SK-N-SH (cell line): ENCODE data around the gene ARHGEF12. TPM values are rescaled to one million over a fixed set of nuclear protein-coding genes. Genes with fewer than 3 reads are reported as not detected.

Experiments
- CTCF ChIA-PET: fragments of 300-600, 350-600 bp; formaldehyde crosslinking; extraction: SDS; loops from one replicate; lab custom pipeline; 2021; lab: Yijun Ruan, JAX
- POLR2A ChIA-PET: fragments of 350-600 bp; sonication (Branson Sonifier 250); formaldehyde crosslinking; extraction: SDS; loops from one replicate; lab custom pipeline; 2020; ENCODE audit warnings: antibody characterized with exemption, inconsistent platforms; lab: Yijun Ruan, JAX
- DNase-seq: peaks from one replicate; pipeline ENCODE4 v3.0.0; 2012
- H2AFZ ChIP-seq: fragments of 200-600 bp; sonication (generic); 2 replicates; pipeline ENCODE4 v1.8.1; 2016; ENCODE audit warnings: antibody characterized with exemption, mild to moderate bottlenecking, low read depth
- H3F3A ChIP-seq: fragments of 200-600 bp; sonication (generic); replicated peaks from 2 replicates; pipeline ENCODE3; 2016; ENCODE audit warnings: antibody characterized with exemption, mild to moderate bottlenecking; ENCODE audit not compliant: insufficient read depth
- H3K27ac ChIP-seq, 2 experiments: fragments of 200-500 bp in 1 of 2; fragments of 200-600 bp in 1 of 2; sonication (Bioruptor generic) in 1 of 2; sonication (generic), shearing (Covaris generic) in 1 of 2; 2 replicates each; pipeline versions ENCODE4 v1.5.1 to v1.6.1; 2014 to 2016; ENCODE audit warnings: low read depth in 2 of 2, inconsistent platforms in 1 of 2, low read length in 1 of 2, mild to moderate bottlenecking in 1 of 2, mixed read lengths in 1 of 2
- H3K27me3 ChIP-seq: fragments of 200-600 bp; sonication (generic), shearing (Covaris generic); 2 replicates; pipeline ENCODE4 v1.6.1; 2016; ENCODE audit warnings: mixed run types; ENCODE audit not compliant: insufficient read depth
- H3K36me3 ChIP-seq, 2 experiments: fragments of 200-500 bp in 1 of 2; fragments of 200-600 bp in 1 of 2; sonication (Bioruptor generic) in 1 of 2; sonication (generic) in 1 of 2; replicated peaks in 1 of 2; 2 replicates each; pipeline versions ENCODE3 to v1.5.1; 2014 to 2016; ENCODE audit warnings: low read length in 1 of 2, mild to moderate bottlenecking in 1 of 2; ENCODE audit not compliant: insufficient read depth in 2 of 2, control insufficient read depth in 1 of 2
- H3K4me1 ChIP-seq, 2 experiments: fragments of 200-500 bp in 1 of 2; fragments of 200-600 bp in 1 of 2; sonication (Bioruptor generic) in 1 of 2; sonication (generic), shearing (Covaris generic) in 1 of 2; 2 replicates each; pipeline versions ENCODE4 v1.5.1 to v1.6.1; 2014 to 2016; ENCODE audit warnings: low read depth in 1 of 2, low read length in 1 of 2, mixed run types in 1 of 2; ENCODE audit not compliant: insufficient read depth in 2 of 2, control insufficient read depth in 1 of 2
- H3K4me2 ChIP-seq: fragments of 200-600 bp; sonication (generic), shearing (Covaris generic); 2 replicates; pipeline ENCODE4 v1.6.1; 2017; ENCODE audit warnings: mixed run types
- H3K4me3 ChIP-seq, 2 experiments: fragments of 200-500 bp in 1 of 2; fragments of 200-600 bp in 1 of 2; sonication (Bioruptor generic) in 1 of 2; sonication (generic), shearing (Covaris generic) in 1 of 2; 2 replicates each; pipeline versions ENCODE4 v1.5.1 to v1.8.1; 2014 to 2016; ENCODE audit warnings: low read depth in 2 of 2, inconsistent platforms in 1 of 2, low read length in 1 of 2, mild to moderate bottlenecking in 1 of 2, mixed read lengths in 1 of 2, moderate library complexity in 1 of 2
- H3K79me2 ChIP-seq: fragments of 200-600 bp; sonication (generic); 2 replicates; pipeline ENCODE4 v1.8.1; 2017; ENCODE audit warnings: mild to moderate bottlenecking; ENCODE audit not compliant: insufficient read depth
- H3K9ac ChIP-seq: fragments of 200-600 bp; sonication (generic); 2 replicates; pipeline ENCODE4 v1.6.1; 2017; ENCODE audit warnings: mixed run types
- H3K9me2 ChIP-seq: fragments of 200-600 bp; sonication (generic); 2 replicates; pipeline ENCODE4 v1.6.1; 2017; ENCODE audit warnings: mixed run types
- H3K9me3 ChIP-seq: fragments of 200-600 bp; sonication (generic); 2 replicates; pipeline ENCODE4 v1.6.1; 2017; ENCODE audit warnings: mixed run types, mild to moderate bottlenecking, moderate library complexity
- H4K20me1 ChIP-seq: fragments of 200-600 bp; sonication (generic); 2 replicates; pipeline ENCODE4 v1.6.1; 2017; ENCODE audit warnings: mild to moderate bottlenecking, mixed run types; ENCODE audit not compliant: insufficient read depth
- CHD2 ChIP-seq: fragments of 150-350 bp; IDR thresholded peaks from 2 replicates; pipeline ENCODE4 v1.6.1; 2018; ENCODE audit warnings: low read length; ENCODE audit not compliant: partially characterized antibody
- CTCF ChIP-seq: fragments of 200-600 bp; sonication (generic); IDR thresholded peaks from 2 replicates; pipeline ENCODE4 v1.6.1; 2017; ENCODE audit warnings: antibody characterized with exemption, mild to moderate bottlenecking, moderate library complexity
- ELF1 ChIP-seq: IDR thresholded peaks from 2 replicates; pipeline ENCODE4 v1.4.0; 2012
- EP300 ChIP-seq, 2 experiments: IDR thresholded peaks; 2 replicates each; pipeline versions ENCODE4 v1.4.0 to v1.6.1; 2012; ENCODE audit warnings: borderline replicate concordance in 1 of 2, low read depth in 1 of 2, low read length in 1 of 2
- FOSL2 ChIP-seq: IDR thresholded peaks from 2 replicates; pipeline ENCODE4 v1.4.0; 2012; ENCODE audit warnings: low read depth, mild to moderate bottlenecking, moderate library complexity, borderline replicate concordance
- FOXJ3 ChIP-seq: sonication (generic); formaldehyde crosslinking; IDR thresholded peaks from 2 replicates; pipeline ENCODE4 v1.5.1; 2020; ENCODE audit warnings: mild to moderate bottlenecking, missing genetic modification reagents
- FOXM1 ChIP-seq: IDR thresholded peaks from 2 replicates; pipeline ENCODE4 v1.4.0; 2012; ENCODE audit warnings: low read depth, mild to moderate bottlenecking
- GABPA ChIP-seq: IDR thresholded peaks from 2 replicates; pipeline ENCODE4 v1.4.0; 2012; ENCODE audit warnings: low read depth, mild to moderate bottlenecking
- GATA2 ChIP-seq: sonication (generic); formaldehyde crosslinking; IDR thresholded peaks from 2 replicates; pipeline ENCODE4 v1.5.0; 2020; ENCODE audit warnings: mild to moderate bottlenecking, missing genetic modification reagents
- IRF3 ChIP-seq: fragments of 150-350 bp; IDR thresholded peaks from 2 replicates; pipeline ENCODE4 v1.6.1; 2016; ENCODE audit warnings: mild to moderate bottlenecking, low read depth, low read length
- JUND ChIP-seq: IDR thresholded peaks from 2 replicates; pipeline ENCODE4 v1.4.0; 2012
- MAX ChIP-seq: IDR thresholded peaks from 2 replicates; pipeline ENCODE4 v1.4.0; 2012; ENCODE audit warnings: low read depth
- MXI1 ChIP-seq: IDR thresholded peaks from 2 replicates; pipeline ENCODE4 v1.6.1; 2012; ENCODE audit warnings: mild to moderate bottlenecking, low read depth, low read length, improper control_type of control experiment
- PBX3 ChIP-seq: IDR thresholded peaks from 2 replicates; pipeline ENCODE4; 2012
- RAD21 ChIP-seq: IDR thresholded peaks from 2 replicates; pipeline ENCODE4 v1.6.1; 2012; ENCODE audit warnings: mild to moderate bottlenecking, low read length
- RCOR1 ChIP-seq: fragments of 150-350 bp; IDR thresholded peaks from 2 replicates; pipeline ENCODE4 v1.6.1; 2017; ENCODE audit warnings: antibody characterized with exemption, low read length
- RFX5 ChIP-seq: IDR thresholded peaks from 2 replicates; pipeline ENCODE4 v1.6.1; 2012; ENCODE audit warnings: mild to moderate bottlenecking, improper control_type of control experiment, low read length
- SIN3A ChIP-seq: IDR thresholded peaks from 2 replicates; pipeline ENCODE4 v1.6.1; 2012; ENCODE audit warnings: low read depth, mild to moderate bottlenecking, low read length, moderate library complexity, borderline replicate concordance
- SMC3 ChIP-seq: IDR thresholded peaks from 2 replicates; pipeline ENCODE4 v1.6.1; 2012; ENCODE audit warnings: low read depth, low read length, improper control_type of control experiment
- TAF1 ChIP-seq: IDR thresholded peaks from 2 replicates; pipeline ENCODE4 v1.6.1; 2012; ENCODE audit warnings: low read depth, mild to moderate bottlenecking, low read length, moderate library complexity, borderline replicate concordance
- TCF12 ChIP-seq: IDR thresholded peaks from 2 replicates; pipeline ENCODE4 v1.4.0; 2012
- USF1 ChIP-seq: IDR thresholded peaks from 2 replicates; pipeline ENCODE4 v1.4.0; 2012; ENCODE audit warnings: low read depth, borderline replicate concordance
- YY1 ChIP-seq: IDR thresholded peaks from 2 replicates; pipeline ENCODE4 v1.4.0; 2012; ENCODE audit warnings: low read depth, mild to moderate bottlenecking
- WGBS: methylation state at CpG from one replicate; pipeline ENCODE4 v1.1.6; 2017; ENCODE audit warnings: low lambda C conversion rate; 5-methylcytosine and 5-hydroxymethylcytosine counted together
- polyA plus RNA-seq, 3 experiments: library from polyadenylated mRNA; depleted of rRNA; stranded (reverse); fragments of >200 nt; gene quantifications; 2 replicates each; pipeline ENCODE4 v1.2.3, GENCODE V29; 2012

Gene ARHGEF12
- polyA plus RNA-seq, 1 of the 3 experiments (the other 2 are of a cell fraction), result 12.3 TPM

GRCh38 chr11:120334894-120335462, 1.2 kb upstream of the ARHGEF12 start (continued):
- 0 out of 2 replicates have a peak, but pooled peaks have one; percentile 12 for TF ChIP-seq MAX
- no peak for TF ChIP-seq USF1
- TF ChIP-seq YY1, result no peak
- TF ChIP-seq FOSL2, result no peak
- TF ChIP-seq TAF1, result no peak
- TF ChIP-seq CHD2, result no peak
- no peak for TF ChIP-seq FOXM1
- TF ChIP-seq RAD21, result peak; percentile 76
- TF ChIP-seq JUND, result no peak
- TF ChIP-seq ELF1, result no peak
- TF ChIP-seq MXI1, result peak; percentile 20
- peak; percentile 59 for TF ChIP-seq SMC3
- no peak for TF ChIP-seq PBX3
- peak; percentile 18; the same call in 1 of the 2 replicates for TF ChIP-seq SIN3A
- no peak for TF ChIP-seq TCF12
- no peak for TF ChIP-seq IRF3
- no peak for TF ChIP-seq GABPA
- TF ChIP-seq RCOR1, result 0 out of 2 replicates have a peak, but pooled peaks have one; percentile 27
- no peak for TF ChIP-seq RFX5
- TF ChIP-seq, all 33 proteins: peak for 8

GRCh38 chr11:120335556-120335907, 681 bp upstream of the ARHGEF12 start:
- no peaks in the 10 kb centered on the region for H3K9me3 ChIP-seq
- no peaks in the 10 kb centered on the region for H3K9me2 ChIP-seq
- no peaks in the 10 kb centered on the region for H3K27me3 ChIP-seq
- WGBS, result under 1% methylated on average over 19 of the region's 19 CpGs
- POLR2A ChIA-PET, result interaction anchor here (0.7 to 1.4 kb wide), 2 partner anchors 70 to 152 kb away, joined by 3 to 4 read pairs; no protein-coding TSS in a partner anchor
- H3K9ac ChIP-seq, result peak overlapping the region; percentile 78
- CTCF ChIA-PET, result interaction anchor here (0.6 to 3.6 kb wide), 57 partner anchors 9 to 1569 kb away, joined by 3 to 29 read pairs (median 4); partner anchors contain the start of genes GRIK4 and TLCD5
- H3K4me1 ChIP-seq, result peaks cover 13 to 38% of the 10 kb centered on the region in 2 experiments
- H3K27ac ChIP-seq, result peak overlapping the region; percentile 81 to 92
- H3K36me3 ChIP-seq, result peaks cover 3% of the 10 kb centered on the region in 2 experiments
- DNase-seq, result no peak
- H3K4me3 ChIP-seq, result peak overlapping the region; percentile 81 to 93
- H4K20me1 ChIP-seq, result peaks cover 36% of the 10 kb centered on the region
- H2AFZ ChIP-seq, result peak overlapping the region; percentile 69
- peaks cover 57% of the 10 kb centered on the region for H3F3A ChIP-seq
- H3K79me2 ChIP-seq, result peaks cover 56% of the 10 kb centered on the region
- H3K4me2 ChIP-seq, result peak overlapping the region; percentile 97
- TF ChIP-seq RFX5 (no peak), FOXJ3 (CRISPR knock-in tag) (no peak), IRF3 (no peak), CTCF (no peak), MXI1 (no peak; the same call in 1 of the 2 replicates), MAX (no peak), EP300 (IDR thresholded peaks at IDR 0.05; ENCODE audit: borderline replicate concordance in 1 of 2, low read depth in 1 of 2, low read length in 1 of 2) (no peak), JUND (no peak), FOSL2 (no peak), GATA2 (no peak), SIN3A (no peak), FOXM1 (no peak)
